GM21576 (cell line): Measurements from ENCODE around the gene STK39.
"Not testable (repeated sequence)": the region's sequence is repeated elsewhere in the genome, so short reads cannot be mapped to it uniquely, and the experiment has no call there.

Experiments
- ATAC-seq: cut with Tn5 transposase; IDR thresholded peaks from one replicate; pipeline ENCODE4 v1.9.1; 2021; ENCODE audit warnings: mild to moderate bottlenecking, moderate library complexity; ENCODE audit not compliant: unreplicated experiment

STK39 gene

GRCh38 chr2:168247341-168248261 lies at the start of gene STK39:
Gene STK39, minus strand, starts transcription at chr2:168247595. Its CDS starts 160 bp downstream, at chr2:168247435.
- ATAC-seq, result peak; percentile 72

GRCh38 chr2:168295051-168295450 lies 47.7 kb upstream of the STK39 start:
- no peak for ATAC-seq

- ATAC-seq, result no peak
These were observed 47.0 kb upstream of the STK39 start for GRCh38 chr2:168294409-168294808.

- ATAC-seq, result no peak
These were observed 46.4 kb upstream of the STK39 start for GRCh38 chr2:168293766-168294165.

- no peak for ATAC-seq
These were observed 43.0 kb upstream of the STK39 start for GRCh38 chr2:168290391-168290790.

GRCh38 chr2:168289880-168290279 lies 42.5 kb upstream of the STK39 start:
- no peak for ATAC-seq

- no peak for ATAC-seq
These were observed 39.1 kb upstream of the STK39 start for GRCh38 chr2:168286535-168286934.

GRCh38 chr2:168278424-168278888 lies 31.1 kb upstream of the STK39 start:
- ATAC-seq, result no peak

- no peak for ATAC-seq
These were observed 29.9 kb upstream of the STK39 start for GRCh38 chr2:168277276-168277675.

- no peak for ATAC-seq
These were observed 24.8 kb upstream of the STK39 start for GRCh38 chr2:168272225-168272624.

GRCh38 chr2:168262926-168263325 lies 15.5 kb upstream of the STK39 start:
- not testable (repeated sequence) for ATAC-seq

GRCh38 chr2:168256448-168256847 lies 9.1 kb upstream of the STK39 start:
- no peak for ATAC-seq

GRCh38 chr2:168255866-168256265 lies 8.5 kb upstream of the STK39 start:
- ATAC-seq, result no peak

- ATAC-seq, result no peak
These were observed 7.7 kb upstream of the STK39 start for GRCh38 chr2:168255103-168255502.

GRCh38 chr2:168254158-168254935 lies 7.0 kb upstream of the STK39 start:
- no peak for ATAC-seq

GRCh38 chr2:168253379-168253778 lies 6.0 kb upstream of the STK39 start:
- ATAC-seq, result no peak

GRCh38 chr2:168252976-168253375 lies 5.6 kb upstream of the STK39 start:
- ATAC-seq, result no peak

- peak; percentile 49 for ATAC-seq
These were observed 683 bp downstream of the STK39 start for GRCh38 chr2:168246483-168247340.

- no peak for ATAC-seq
These were observed 1.3 kb downstream of the STK39 start for GRCh38 chr2:168246072-168246482.

- no peak for ATAC-seq
These were observed 2.1 kb downstream of the STK39 start for GRCh38 chr2:168245074-168245825.
